IPS-18c (cell line): ENCODE data around the gene ZDHHC19.
"Not testable (repeated sequence)": the region's sequence is repeated elsewhere in the genome, so short reads cannot be mapped to it uniquely, and the experiment has no call there.

Experiments
- H3K4me3 ChIP-seq: 2 replicates; pipeline ENCODE4 v1.7.0; 2013; ENCODE audit warnings: low read depth, mild to moderate bottlenecking, low read length, moderate library complexity; ENCODE audit not compliant: insufficient read depth
- H3K9me3 ChIP-seq: one replicate; pipeline ENCODE4 v1.6.1; 2013; ENCODE audit warnings: mild to moderate bottlenecking, low read length, moderate library complexity; ENCODE audit not compliant: control insufficient read depth, insufficient read depth

Gene ZDHHC19

GRCh38 chr3:196168808-196169391 lies 42.3 kb downstream of the ZDHHC19 start:
- Histone ChIP-seq H3K4me3 (no peak overlapping the region), H3K9me3 (no peaks in the 10 kb centered on the region)

- Histone ChIP-seq H3K9me3 (no peaks in the 10 kb centered on the region), H3K4me3 (no peak overlapping the region)
These were observed 44.5 kb downstream of the ZDHHC19 start for GRCh38 chr3:196166741-196167140.

GRCh38 chr3:196165850-196166249 lies 45.4 kb downstream of the ZDHHC19 start:
- H3K9me3 ChIP-seq = no peaks in the 10 kb centered on the region
- H3K4me3 ChIP-seq = no peak overlapping the region

GRCh38 chr3:196165006-196165575 lies 46.1 kb downstream of the ZDHHC19 start:
- not testable (repeated sequence) for H3K9me3 ChIP-seq, H3K4me3 ChIP-seq

GRCh38 chr3:196164576-196164975 lies 46.6 kb downstream of the ZDHHC19 start:
- H3K9me3 ChIP-seq = no peaks in the 10 kb centered on the region
- H3K4me3 ChIP-seq = no peak overlapping the region

- H3K9me3 ChIP-seq = no peaks in the 10 kb centered on the region
- H3K4me3 ChIP-seq = no peak overlapping the region
These were observed 47.3 kb downstream of the ZDHHC19 start for GRCh38 chr3:196163666-196164493.

GRCh38 chr3:196163212-196163611 lies 48.0 kb downstream of the ZDHHC19 start:
- Histone ChIP-seq H3K9me3 (no peaks in the 10 kb centered on the region), H3K4me3 (no peak overlapping the region)

- no peak overlapping the region for H3K4me3 ChIP-seq
- no peaks in the 10 kb centered on the region for H3K9me3 ChIP-seq
These were observed 48.5 kb downstream of the ZDHHC19 start for GRCh38 chr3:196162679-196163078.

- Histone ChIP-seq H3K9me3 (no peaks in the 10 kb centered on the region), H3K4me3 (no peak overlapping the region)
These were observed 51.0 kb downstream of the ZDHHC19 start for GRCh38 chr3:196159952-196160804.

GRCh38 chr3:196159526-196159925 lies 51.7 kb downstream of the ZDHHC19 start:
- Histone ChIP-seq H3K4me3 (no peak overlapping the region), H3K9me3 (no peaks in the 10 kb centered on the region)

GRCh38 chr3:196156160-196156559 lies 55.0 kb downstream of the ZDHHC19 start:
- no peak overlapping the region for H3K4me3 ChIP-seq

GRCh38 chr3:196150481-196150880 lies 60.7 kb downstream of the ZDHHC19 start:
- Histone ChIP-seq H3K9me3 (peaks cover 8% of the 10 kb centered on the region), H3K4me3 (no peak overlapping the region)

More at GRCh38 chr3:196156160-196156559, 55.0 kb downstream of the ZDHHC19 start:
- H3K9me3 ChIP-seq = no peaks in the 10 kb centered on the region

GRCh38 chr3:196149831-196150301 lies 61.3 kb downstream of the ZDHHC19 start:
- H3K9me3 ChIP-seq = peaks cover 8% of the 10 kb centered on the region
- H3K4me3 ChIP-seq = 0 out of 2 replicates have a peak overlapping the region, but pooled peaks have one; percentile 3

GRCh38 chr3:196149375-196149774 lies 61.8 kb downstream of the ZDHHC19 start:
- H3K4me3 ChIP-seq = no peak overlapping the region
- peaks cover 11% of the 10 kb centered on the region for H3K9me3 ChIP-seq
